ENCODE measurements around the gene MMP23B. TPM values are rescaled to one million over a fixed set of nuclear protein-coding genes. Genes with fewer than 3 reads are reported as not detected.
"Not testable (repeated sequence)": the region's sequence is repeated elsewhere in the genome, so short reads cannot be mapped to it uniquely, and the experiment has no call there.

Gene MMP23B
- total and polyA plus RNA-seq, 5 donors from 2014 or later = 0.18 to 4.1 (median 0.21) TPM; not detected in 2

DNA sequence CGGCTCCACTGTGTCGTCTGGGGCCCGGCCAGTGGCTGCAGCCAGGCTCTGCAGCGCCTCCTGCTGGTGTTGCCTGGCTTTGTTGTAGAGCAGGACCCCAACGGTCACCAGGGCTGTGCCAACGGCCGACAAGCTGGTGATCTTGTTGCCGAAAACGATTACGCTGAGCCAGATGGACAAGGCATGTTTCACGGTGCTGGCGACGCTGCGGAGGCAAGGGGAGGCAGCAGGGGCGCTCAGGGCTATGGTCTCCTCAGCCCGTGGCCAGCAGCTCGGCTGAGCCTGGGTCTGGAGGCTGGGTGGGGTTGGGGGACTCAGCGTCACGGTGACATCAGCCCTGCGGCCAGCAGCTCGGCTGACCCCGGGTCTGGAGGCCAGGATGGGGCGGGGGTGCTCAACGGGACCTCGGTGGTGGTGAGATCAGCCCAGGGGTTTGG is 33.9 kb downstream of the MMP23B start:
- H3K9me3 ChIP-seq (ENCODE audit: control insufficient read depth in 2 of 2, low read length in 2 of 2) = no peaks in the 10 kb centered on the region
- H3K4me1 ChIP-seq (ENCODE audit: control insufficient read depth, insufficient read depth, low read length, poor library complexity, severe bottlenecking) = no peaks in the 10 kb centered on the region
- H3K4me3 ChIP-seq (ENCODE audit: low read depth, low read length) = no peak overlapping the region
- H3K27ac Mint-ChIP-seq = peak overlapping the region in 1 of 3 donors; percentile 25
- no peak for ATAC-seq (ENCODE audit: low read depth in 2 of 2)
- no peak overlapping the region for H3K27ac ChIP-seq (ENCODE audit: insufficient read depth, low read length, poor library complexity, severe bottlenecking)
- H3K4me3 Mint-ChIP-seq = no peak overlapping the region
- H3K9me3 Mint-ChIP-seq = no peaks in the 10 kb centered on the region
- H3K27me3 Mint-ChIP-seq = no peaks in the 10 kb centered on the region
- H3K27me3 ChIP-seq (ENCODE audit: control insufficient read depth, insufficient read depth, low read length) = no peaks in the 10 kb centered on the region
- peaks cover 0 to 7% (median 2%) of the 10 kb centered on the region in 4 donors for H3K4me1 Mint-ChIP-seq
- peaks cover 4% of the 10 kb centered on the region for H3K36me3 Mint-ChIP-seq
- DNase-seq = peak in 1 of 3 donors; percentile 19
- H3K36me3 ChIP-seq (ENCODE audit: control insufficient read depth, insufficient read depth, low read length) = peaks cover 27% of the 10 kb centered on the region

DNA sequence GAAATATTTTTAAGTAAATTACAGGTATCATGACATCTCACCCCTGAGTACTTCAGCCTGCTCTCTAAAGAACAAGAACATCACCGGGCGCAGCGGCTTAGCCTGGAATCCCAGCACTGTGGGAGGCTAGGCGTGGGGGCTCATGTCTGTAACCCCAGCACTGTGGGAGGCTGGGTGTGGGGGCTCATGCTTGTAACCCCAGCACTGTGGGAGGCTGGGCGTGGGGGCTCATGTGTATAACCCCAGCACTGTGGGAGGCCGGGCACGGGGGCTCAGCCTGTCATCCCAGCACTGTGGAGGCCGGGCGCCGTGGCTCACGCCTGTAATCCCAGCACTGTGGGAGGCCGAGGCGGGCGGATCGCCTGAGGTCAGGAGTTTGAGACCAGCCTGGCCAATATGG is 34.6 kb downstream of the MMP23B start:
- Mint-ChIP-seq H3K36me3 (peaks cover 4% of the 10 kb centered on the region), H3K27ac (peak overlapping the region in 2 of 3 donors; percentile 25 to 80), H3K9me3 (no peaks in the 10 kb centered on the region), H3K27me3 (no peaks in the 10 kb centered on the region), H3K4me1 (peaks cover 0 to 5% (median 2%) of the 10 kb centered on the region in 4 donors), H3K4me3 (peak overlapping the region in 1 of 4 donors; percentile 27)
- Histone ChIP-seq H3K9me3 (ENCODE audit: control insufficient read depth in 2 of 2, low read length in 2 of 2) (no peaks in the 10 kb centered on the region), H3K27ac (ENCODE audit: insufficient read depth, low read length, poor library complexity, severe bottlenecking) (no peak overlapping the region), H3K4me3 (ENCODE audit: low read depth, low read length) (no peak overlapping the region), H3K36me3 (ENCODE audit: control insufficient read depth, insufficient read depth, low read length) (peaks cover 31% of the 10 kb centered on the region), H3K27me3 (ENCODE audit: control insufficient read depth, insufficient read depth, low read length) (no peaks in the 10 kb centered on the region), H3K4me1 (ENCODE audit: control insufficient read depth, insufficient read depth, low read length, poor library complexity, severe bottlenecking) (no peaks in the 10 kb centered on the region)
- ATAC-seq (ENCODE audit: low read depth in 2 of 2) (no peak), DNase-seq (no peak)

DNA sequence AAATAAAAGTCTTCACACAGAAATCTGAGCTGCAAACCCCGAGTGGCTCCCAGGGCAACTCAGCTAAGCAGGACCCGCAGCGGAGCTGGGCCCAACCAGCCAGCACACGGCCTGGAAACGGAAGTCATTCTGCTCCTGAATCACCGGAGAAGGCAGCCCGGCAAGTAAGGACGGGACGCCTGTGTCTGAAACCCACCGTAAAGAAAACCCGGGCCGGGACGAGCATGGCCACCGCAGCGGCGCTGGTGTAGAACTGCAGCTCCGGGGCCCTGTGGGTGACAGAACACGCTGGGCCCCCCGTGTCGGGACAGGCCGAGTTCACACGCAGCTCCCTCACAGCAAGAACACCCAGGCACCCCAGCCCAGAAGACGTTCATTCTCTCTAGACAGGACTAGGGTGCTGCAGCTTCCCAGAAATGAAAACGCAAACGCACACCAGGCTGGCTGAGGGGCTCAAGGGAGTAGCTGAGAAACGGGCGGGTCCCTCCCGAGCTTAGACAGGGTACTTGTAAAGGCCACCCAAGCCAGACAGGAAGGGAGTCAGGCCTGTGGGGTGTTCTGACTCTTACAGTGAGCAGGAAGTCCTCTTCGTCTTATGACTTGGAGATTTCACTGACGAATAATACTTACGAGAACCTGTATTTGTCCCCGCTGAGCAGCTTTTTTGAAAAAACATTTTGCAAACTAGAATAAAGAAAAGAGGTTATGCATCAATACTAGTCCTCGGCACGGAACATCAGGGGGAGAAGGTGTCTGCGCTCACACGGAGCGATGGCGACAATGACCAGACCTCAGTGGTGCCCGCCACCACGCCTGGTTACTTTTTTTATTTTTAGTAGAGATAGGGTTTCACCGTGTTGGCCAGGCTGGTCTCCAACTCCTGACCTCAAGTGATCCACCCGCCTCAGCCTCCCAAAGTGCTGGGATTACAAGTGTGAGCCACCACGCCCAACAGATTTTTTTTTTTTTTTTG is 37.8 kb downstream of the MMP23B start:
- H3K27me3 Mint-ChIP-seq = no peaks in the 10 kb centered on the region
- H3K36me3 ChIP-seq (ENCODE audit: control insufficient read depth, insufficient read depth, low read length) = peaks cover 36% of the 10 kb centered on the region
- ATAC-seq (ENCODE audit: low read depth in 2 of 2) = no peak
- peaks cover 7% of the 10 kb centered on the region for H3K36me3 Mint-ChIP-seq
- no peaks in the 10 kb centered on the region for H3K27me3 ChIP-seq (ENCODE audit: control insufficient read depth, insufficient read depth, low read length)
- H3K9me3 Mint-ChIP-seq = no peaks in the 10 kb centered on the region
- peak in 1 of 3 donors; percentile 21 for DNase-seq
- no peak overlapping the region for H3K4me3 Mint-ChIP-seq
- H3K9me3 ChIP-seq (ENCODE audit: control insufficient read depth in 2 of 2, low read length in 2 of 2) = no peaks in the 10 kb centered on the region
- no peaks in the 10 kb centered on the region for H3K4me1 ChIP-seq (ENCODE audit: control insufficient read depth, insufficient read depth, low read length, poor library complexity, severe bottlenecking)
- no peak overlapping the region for H3K27ac ChIP-seq (ENCODE audit: insufficient read depth, low read length, poor library complexity, severe bottlenecking)
- H3K4me3 ChIP-seq (ENCODE audit: low read depth, low read length) = no peak overlapping the region
- peaks cover 0 to 6% (median under 1%) of the 10 kb centered on the region in 4 donors for H3K4me1 Mint-ChIP-seq
- peak overlapping the region in 1 of 3 donors; percentile 43 for H3K27ac Mint-ChIP-seq

DNA sequence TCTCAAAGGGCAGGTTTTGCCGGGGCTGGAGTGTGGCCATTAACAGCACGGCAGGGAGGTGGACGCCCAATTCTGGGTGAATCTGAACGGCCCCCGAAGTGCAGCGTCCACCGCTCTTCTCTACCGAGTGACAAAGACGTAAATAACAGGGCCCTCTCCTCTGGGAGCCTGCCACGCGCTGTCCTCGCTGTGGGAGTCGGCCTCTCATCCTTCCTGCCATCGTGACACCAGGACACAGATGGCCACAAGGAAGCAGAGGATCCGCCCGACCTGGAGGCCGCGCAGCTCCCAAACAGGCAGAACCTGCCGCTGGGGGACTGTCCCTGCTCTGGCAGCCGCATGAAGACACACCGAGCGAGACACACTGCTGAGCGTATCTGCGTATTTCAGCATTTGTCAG is 38.9 kb downstream of the MMP23B start:
- H3K4me1 ChIP-seq (ENCODE audit: control insufficient read depth, insufficient read depth, low read length, poor library complexity, severe bottlenecking) = no peaks in the 10 kb centered on the region
- H3K27me3 ChIP-seq (ENCODE audit: control insufficient read depth, insufficient read depth, low read length) = no peaks in the 10 kb centered on the region
- H3K4me3 ChIP-seq (ENCODE audit: low read depth, low read length) = no peak overlapping the region
- H3K36me3 ChIP-seq (ENCODE audit: control insufficient read depth, insufficient read depth, low read length) = peaks cover 27% of the 10 kb centered on the region
- Mint-ChIP-seq H3K36me3 (peaks cover 7% of the 10 kb centered on the region), H3K9me3 (no peaks in the 10 kb centered on the region), H3K4me3 (no peak overlapping the region), H3K27ac (no peak overlapping the region), H3K27me3 (no peaks in the 10 kb centered on the region), H3K4me1 (peaks cover 0 to 7% (median under 1%) of the 10 kb centered on the region in 4 donors)
- no peaks in the 10 kb centered on the region for H3K9me3 ChIP-seq (ENCODE audit: control insufficient read depth in 2 of 2, low read length in 2 of 2)
- ATAC-seq (ENCODE audit: low read depth in 2 of 2) = no peak
- H3K27ac ChIP-seq (ENCODE audit: insufficient read depth, low read length, poor library complexity, severe bottlenecking) = no peak overlapping the region
- DNase-seq = no peak

DNA sequence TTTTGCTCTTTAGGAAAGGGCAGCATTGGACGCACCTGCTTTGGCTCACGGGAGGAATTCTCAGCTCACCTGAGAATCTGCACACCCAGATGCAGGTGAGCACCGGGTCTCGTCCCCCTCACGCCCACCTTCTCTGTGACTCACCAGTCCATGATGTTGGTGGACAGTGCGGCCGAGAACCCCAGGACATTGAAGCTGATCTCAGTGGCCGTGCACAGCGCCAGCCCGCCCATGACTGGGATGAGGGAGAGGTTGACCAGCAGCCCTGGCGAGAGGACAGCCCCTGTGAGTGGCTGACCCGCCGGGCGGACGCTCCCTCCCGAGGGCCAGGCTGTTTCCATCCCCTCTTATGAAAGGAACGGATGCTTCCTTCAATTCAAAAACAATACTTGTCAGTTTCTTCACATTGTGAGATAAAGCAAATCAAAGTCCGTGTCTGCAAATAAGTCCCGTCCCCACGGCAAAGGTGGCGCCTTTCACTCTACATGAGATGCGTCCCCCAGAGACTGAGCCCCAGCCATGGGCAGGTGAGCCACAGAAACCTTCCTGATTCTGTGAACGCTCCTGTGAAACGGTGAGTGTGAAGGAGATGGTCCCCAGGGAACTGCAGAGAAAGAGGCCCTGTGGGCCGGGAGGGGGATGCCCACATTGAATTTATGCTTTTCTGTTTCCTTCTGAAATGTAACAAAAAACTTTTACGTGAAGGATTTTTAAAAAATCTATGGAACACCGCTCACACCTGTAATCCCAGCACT is 39.6 kb downstream of the MMP23B start:
- ATAC-seq (ENCODE audit: low read depth in 2 of 2) (no peak), DNase-seq (no peak)
- Histone ChIP-seq H3K27me3 (ENCODE audit: control insufficient read depth, insufficient read depth, low read length) (no peaks in the 10 kb centered on the region), H3K36me3 (ENCODE audit: control insufficient read depth, insufficient read depth, low read length) (peaks cover 23% of the 10 kb centered on the region), H3K27ac (ENCODE audit: insufficient read depth, low read length, poor library complexity, severe bottlenecking) (no peak overlapping the region), H3K4me1 (ENCODE audit: control insufficient read depth, insufficient read depth, low read length, poor library complexity, severe bottlenecking) (no peaks in the 10 kb centered on the region), H3K4me3 (ENCODE audit: low read depth, low read length) (no peak overlapping the region), H3K9me3 (ENCODE audit: control insufficient read depth in 2 of 2, low read length in 2 of 2) (no peaks in the 10 kb centered on the region)
- H3K27me3 Mint-ChIP-seq = no peaks in the 10 kb centered on the region
- H3K27ac Mint-ChIP-seq = peak overlapping the region in 1 of 3 donors; percentile 32
- H3K36me3 Mint-ChIP-seq = peaks cover 7% of the 10 kb centered on the region
- H3K4me3 Mint-ChIP-seq = no peak overlapping the region
- H3K9me3 Mint-ChIP-seq = no peaks in the 10 kb centered on the region
- peaks cover 0 to 7% (median under 1%) of the 10 kb centered on the region in 4 donors for H3K4me1 Mint-ChIP-seq

DNA sequence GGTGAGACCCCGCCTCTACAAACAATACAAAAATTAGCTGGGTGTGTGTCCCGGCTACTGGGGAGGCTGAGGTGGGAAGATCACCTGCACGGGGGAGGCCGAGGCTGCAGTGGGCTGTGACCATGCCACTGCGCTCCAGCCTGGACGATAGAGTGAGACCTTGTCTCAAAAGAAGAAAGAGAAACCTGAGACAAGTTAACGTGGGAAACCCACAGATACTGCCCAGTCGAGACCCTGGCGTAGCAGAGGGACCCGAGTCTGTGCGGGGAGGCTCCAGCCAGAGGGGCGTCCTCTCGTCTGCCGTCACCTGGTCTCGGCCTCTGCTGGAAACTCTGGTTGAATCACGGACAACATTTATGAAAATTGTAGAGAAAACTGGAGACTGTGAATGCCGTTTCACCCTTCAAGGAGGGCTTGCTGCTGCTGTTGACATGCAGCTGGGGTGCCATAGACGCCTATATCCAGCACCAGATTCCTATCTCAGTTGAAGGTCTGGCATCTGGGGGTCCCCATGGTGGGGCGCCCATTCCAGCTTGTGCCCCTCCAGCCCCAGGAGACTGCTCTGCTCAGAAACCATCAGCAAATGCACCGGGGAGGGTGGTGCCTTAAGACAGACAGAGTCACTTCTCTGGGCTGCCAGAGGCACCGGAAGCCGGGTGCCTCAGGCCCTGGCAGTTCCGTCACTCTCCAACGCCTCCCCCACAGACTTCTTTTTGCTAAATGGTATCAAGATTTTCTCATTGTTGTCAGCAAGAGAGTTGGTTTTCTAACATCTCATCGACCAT is 40.4 kb downstream of the MMP23B start:
- Mint-ChIP-seq H3K27me3 (no peaks in the 10 kb centered on the region), H3K27ac (peak overlapping the region in 1 of 3 donors; percentile 34), H3K4me1 (peaks cover 0 to 6% (median 2%) of the 10 kb centered on the region in 4 donors), H3K4me3 (no peak overlapping the region), H3K9me3 (no peaks in the 10 kb centered on the region), H3K36me3 (peaks cover 6% of the 10 kb centered on the region)
- ATAC-seq (ENCODE audit: low read depth in 2 of 2) (no peak), DNase-seq (no peak)
- H3K36me3 ChIP-seq (ENCODE audit: control insufficient read depth, insufficient read depth, low read length) = peaks cover 22% of the 10 kb centered on the region
- H3K27me3 ChIP-seq (ENCODE audit: control insufficient read depth, insufficient read depth, low read length) = no peaks in the 10 kb centered on the region
- peaks cover 1% of the 10 kb centered on the region for H3K4me1 ChIP-seq (ENCODE audit: control insufficient read depth, insufficient read depth, low read length, poor library complexity, severe bottlenecking)
- no peaks in the 10 kb centered on the region for H3K9me3 ChIP-seq (ENCODE audit: control insufficient read depth in 2 of 2, low read length in 2 of 2)
- H3K4me3 ChIP-seq (ENCODE audit: low read depth, low read length) = no peak overlapping the region
- H3K27ac ChIP-seq (ENCODE audit: insufficient read depth, low read length, poor library complexity, severe bottlenecking) = no peak overlapping the region

DNA sequence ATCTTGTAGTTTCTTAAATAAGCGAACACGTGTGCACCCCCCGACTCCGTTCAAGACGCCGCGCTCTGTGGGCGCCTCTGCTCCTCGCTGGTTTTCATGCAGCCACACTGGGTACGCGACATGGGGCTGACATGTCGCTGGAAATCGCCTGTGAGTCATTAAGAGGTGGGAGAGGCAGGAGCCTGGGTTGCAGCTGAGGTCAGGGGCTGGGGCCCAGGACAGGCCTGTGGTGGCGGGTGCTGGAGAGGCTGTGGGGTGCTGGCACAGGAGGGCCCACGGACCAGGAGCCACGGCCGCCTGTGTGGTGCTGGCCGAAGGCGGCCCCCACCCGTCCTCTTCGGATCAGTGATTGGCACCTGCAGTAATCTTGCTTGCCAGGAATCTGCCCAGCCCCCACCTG is 42.8 kb downstream of the MMP23B start:
- H3K36me3 ChIP-seq (ENCODE audit: control insufficient read depth, insufficient read depth, low read length) = peaks cover 10% of the 10 kb centered on the region
- not testable (repeated sequence) for H3K27me3 ChIP-seq (ENCODE audit: control insufficient read depth, insufficient read depth, low read length); H3K9me3 ChIP-seq (ENCODE audit: control insufficient read depth in 2 of 2, low read length in 2 of 2); H3K27ac ChIP-seq (ENCODE audit: insufficient read depth, low read length, poor library complexity, severe bottlenecking); H3K4me3 Mint-ChIP-seq; H3K9me3 Mint-ChIP-seq; DNase-seq; H3K27me3 Mint-ChIP-seq; H3K4me3 ChIP-seq (ENCODE audit: low read depth, low read length); H3K36me3 Mint-ChIP-seq; ATAC-seq (ENCODE audit: low read depth in 2 of 2)
- Mint-ChIP-seq H3K27ac (peak overlapping the region in 2 of 3 donors; percentile 69 to 91), H3K4me1 (peaks cover 0 to 24% (median 19%) of the 10 kb centered on the region in 4 donors)
- H3K4me1 ChIP-seq (ENCODE audit: control insufficient read depth, insufficient read depth, low read length, poor library complexity, severe bottlenecking) = peaks cover 18% of the 10 kb centered on the region

Data from CD4-positive, CD25-positive, alpha-beta regulatory T cell (primary cell).